Endothelial cell of umbilical vein (primary cell): Measurements from ENCODE around the gene HAX1.

Experiments used
- EZH2 ChIP-seq: IDR thresholded peaks from 2 replicates; pipeline ENCODE4 v1.6.1; 2012; ENCODE audit warnings: borderline replicate concordance, low read depth, mild to moderate bottlenecking, moderate library complexity, low read length, inconsistent platforms; ENCODE audit not compliant: severe bottlenecking
- FOS ChIP-seq: IDR thresholded peaks from 2 replicates; pipeline ENCODE4 v1.6.1; 2011; ENCODE audit warnings: mild to moderate bottlenecking, low read length, moderate library complexity, borderline replicate concordance; ENCODE audit not compliant: insufficient read depth
- JUN ChIP-seq: IDR thresholded peaks from 2 replicates; pipeline ENCODE4 v1.6.1; 2011; ENCODE audit warnings: borderline replicate concordance, low read depth; ENCODE audit not compliant: insufficient read length, insufficient read depth
- MYC ChIP-seq: IDR thresholded peaks from one replicate; pipeline ENCODE4 v1.6.1; 2011; ENCODE audit warnings: mild to moderate bottlenecking, low read depth, low read length
- POLR2A ChIP-seq: IDR thresholded peaks from 2 replicates; pipeline ENCODE4 v1.6.1; 2012; ENCODE audit warnings: low read depth, mild to moderate bottlenecking, control low read depth, low read length
- POLR2AphosphoS5 ChIP-seq: IDR thresholded peaks from 2 replicates; pipeline ENCODE4 v1.6.1; 2012; ENCODE audit warnings: low read depth, mild to moderate bottlenecking, control low read depth, low read length, moderate library complexity; ENCODE audit not compliant: insufficient read depth
- TF ChIP-seq, protein P1 (sequence below), 2 donors: IDR thresholded peaks; 1 replicate in 1 of 2; 2 replicates in 1 of 2; pipeline ENCODE4 v1.5.1; 2011; ENCODE audit warnings: low read length in 2 of 2, mild to moderate bottlenecking in 2 of 2, moderate library complexity in 2 of 2, control low read depth in 1 of 2, inconsistent platforms in 1 of 2, low read depth in 1 of 2; ENCODE audit not compliant: insufficient read depth in 1 of 2; ENCODE audit errors: extremely low read depth in 1 of 2

- no peak for TF ChIP-seq POLR2A
- TF ChIP-seq, protein P1, sequence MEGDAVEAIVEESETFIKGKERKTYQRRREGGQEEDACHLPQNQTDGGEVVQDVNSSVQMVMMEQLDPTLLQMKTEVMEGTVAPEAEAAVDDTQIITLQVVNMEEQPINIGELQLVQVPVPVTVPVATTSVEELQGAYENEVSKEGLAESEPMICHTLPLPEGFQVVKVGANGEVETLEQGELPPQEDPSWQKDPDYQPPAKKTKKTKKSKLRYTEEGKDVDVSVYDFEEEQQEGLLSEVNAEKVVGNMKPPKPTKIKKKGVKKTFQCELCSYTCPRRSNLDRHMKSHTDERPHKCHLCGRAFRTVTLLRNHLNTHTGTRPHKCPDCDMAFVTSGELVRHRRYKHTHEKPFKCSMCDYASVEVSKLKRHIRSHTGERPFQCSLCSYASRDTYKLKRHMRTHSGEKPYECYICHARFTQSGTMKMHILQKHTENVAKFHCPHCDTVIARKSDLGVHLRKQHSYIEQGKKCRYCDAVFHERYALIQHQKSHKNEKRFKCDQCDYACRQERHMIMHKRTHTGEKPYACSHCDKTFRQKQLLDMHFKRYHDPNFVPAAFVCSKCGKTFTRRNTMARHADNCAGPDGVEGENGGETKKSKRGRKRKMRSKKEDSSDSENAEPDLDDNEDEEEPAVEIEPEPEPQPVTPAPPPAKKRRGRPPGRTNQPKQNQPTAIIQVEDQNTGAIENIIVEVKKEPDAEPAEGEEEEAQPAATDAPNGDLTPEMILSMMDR (IDR thresholded peaks at IDR 0.05; ENCODE audit: extremely low read depth in 1 of 2, insufficient read depth in 1 of 2, low read depth in 1 of 2, low read length in 2 of 2): no peak
- TF ChIP-seq FOS: no peak
- no peak for TF ChIP-seq EZH2
- no peak for TF ChIP-seq MYC
- no peak for TF ChIP-seq JUN
- TF ChIP-seq POLR2AphosphoS5: no peak
These were observed 40.6 kb downstream of the HAX1 start for GRCh38 chr1:154313066-154313356.
